IPS-20b (cell line): ENCODE results near the gene IRAK2.
"Not testable (repeated sequence)": the region's sequence is repeated elsewhere in the genome, so short reads cannot be mapped to it uniquely, and the experiment has no call there.

ENCODE experiments used
- H3K27ac ChIP-seq: one replicate; pipeline ENCODE4 v1.5.1; 2013; ENCODE audit warnings: low read length
- H3K27me3 ChIP-seq: 2 replicates; pipeline ENCODE4 v1.6.1; 2013; ENCODE audit warnings: mild to moderate bottlenecking, low read length, inconsistent platforms; ENCODE audit not compliant: insufficient read depth
- H3K36me3 ChIP-seq: 2 replicates; pipeline ENCODE4 v1.6.1; 2013; ENCODE audit warnings: low read depth, mild to moderate bottlenecking, inconsistent platforms, low read length, moderate library complexity; ENCODE audit not compliant: insufficient read depth
- H3K4me1 ChIP-seq: 2 replicates; pipeline ENCODE4 v1.6.1; 2013; ENCODE audit warnings: mild to moderate bottlenecking, control low read depth, inconsistent platforms, low read length, moderate library complexity; ENCODE audit not compliant: insufficient read depth
- H3K4me3 ChIP-seq: 2 replicates; pipeline ENCODE4 v1.5.1; 2013; ENCODE audit warnings: mild to moderate bottlenecking, low read length, inconsistent platforms
- H3K9ac ChIP-seq: 2 replicates; pipeline ENCODE4 v1.6.1; 2013; ENCODE audit warnings: low read depth, mild to moderate bottlenecking, inconsistent platforms, low read length, moderate library complexity
- H3K9me3 ChIP-seq: 2 replicates; pipeline ENCODE4 v1.6.1; 2013; ENCODE audit warnings: mild to moderate bottlenecking, low read depth, low read length, inconsistent platforms; ENCODE audit not compliant: insufficient read depth

The IRAK2 gene

DNA sequence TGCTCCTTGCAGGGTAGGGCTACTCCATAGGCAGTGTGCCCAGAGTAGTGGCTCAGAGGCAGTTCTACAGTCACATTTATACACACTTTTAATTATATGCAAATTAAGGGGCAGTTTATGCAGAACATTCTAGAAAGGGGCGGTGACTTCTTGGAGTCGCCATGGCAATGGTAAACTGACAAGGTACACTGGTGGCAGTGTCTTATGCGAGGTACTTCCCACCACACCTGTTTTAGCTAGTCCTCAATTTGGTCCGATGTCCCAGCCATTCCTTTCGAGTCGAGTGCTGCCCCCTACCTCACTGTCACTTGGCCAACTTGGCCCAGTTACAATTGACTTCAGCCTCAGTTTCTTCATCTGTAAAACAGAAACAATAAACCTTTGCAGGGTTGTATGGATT lies 3.8 kb upstream of the IRAK2 start:
- no peaks in the 10 kb centered on the region for H3K4me1 ChIP-seq
- no peaks in the 10 kb centered on the region; the same call in 1 of the 2 replicates for H3K27me3 ChIP-seq
- no peaks in the 10 kb centered on the region for H3K9me3 ChIP-seq
- no peak overlapping the region for H3K27ac ChIP-seq
- H3K9ac ChIP-seq: no peak overlapping the region
- no peaks in the 10 kb centered on the region for H3K36me3 ChIP-seq
- no peak overlapping the region for H3K4me3 ChIP-seq

DNA sequence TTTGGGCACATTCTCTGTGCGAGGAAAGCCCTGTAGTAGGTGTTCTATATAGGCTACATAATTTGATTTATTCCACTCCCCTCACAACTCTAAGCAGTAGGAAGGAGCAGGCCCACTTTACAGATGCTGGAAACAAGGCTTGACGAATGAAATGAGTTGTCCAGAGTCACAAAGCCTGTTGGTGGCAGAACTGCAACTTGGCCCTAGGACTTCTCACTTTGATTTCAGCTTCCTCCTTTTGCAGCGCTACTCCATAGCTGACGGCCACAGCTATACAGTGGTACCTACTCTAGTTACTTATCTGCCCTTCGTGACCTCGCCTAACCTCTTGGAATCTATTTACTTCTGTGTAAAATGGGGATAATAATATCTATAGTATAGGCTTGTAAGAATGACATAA lies 2.5 kb upstream of the IRAK2 start:
- Histone ChIP-seq H3K36me3 (no peaks in the 10 kb centered on the region), H3K9me3 (no peaks in the 10 kb centered on the region), H3K9ac (no peak overlapping the region), H3K27ac (no peak overlapping the region), H3K27me3 (no peaks in the 10 kb centered on the region; the same call in 1 of the 2 replicates), H3K4me1 (no peaks in the 10 kb centered on the region), H3K4me3 (no peak overlapping the region)

DNA sequence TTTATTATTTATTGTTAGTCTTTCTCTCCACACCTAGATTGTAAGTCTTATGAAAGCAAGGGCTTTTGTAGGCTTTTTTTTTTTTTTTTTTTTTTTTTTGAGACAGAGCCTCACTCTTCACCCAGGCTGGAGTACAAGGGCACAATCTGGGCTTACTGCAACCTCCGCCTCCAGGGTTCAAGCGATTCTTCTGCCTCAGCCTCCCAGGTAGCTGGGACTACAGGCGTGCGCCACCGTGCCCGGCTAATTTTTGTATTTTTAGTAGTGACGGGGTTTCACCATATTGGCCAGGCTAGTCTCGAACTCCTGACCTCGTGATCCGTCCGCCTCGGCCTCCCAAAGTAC lies 546 bp upstream of the IRAK2 start:
- H3K27ac ChIP-seq, H3K4me3 ChIP-seq: not testable (repeated sequence)

GRCh38 chr3:10166213-10166604 lies 1.5 kb downstream of the IRAK2 start:
- Histone ChIP-seq H3K4me1 (no peaks in the 10 kb centered on the region), H3K27me3 (no peaks in the 10 kb centered on the region; the same call in 1 of the 2 replicates), H3K9me3 (peaks cover 12% of the 10 kb centered on the region), H3K27ac (no peak overlapping the region), H3K9ac (no peak overlapping the region), H3K4me3 (no peak overlapping the region), H3K36me3 (no peaks in the 10 kb centered on the region)

More for the DNA sequence above, 546 bp upstream of the IRAK2 start:
- H3K27me3 ChIP-seq, H3K9me3 ChIP-seq, H3K36me3 ChIP-seq, H3K4me1 ChIP-seq, H3K9ac ChIP-seq: not testable (repeated sequence)

DNA sequence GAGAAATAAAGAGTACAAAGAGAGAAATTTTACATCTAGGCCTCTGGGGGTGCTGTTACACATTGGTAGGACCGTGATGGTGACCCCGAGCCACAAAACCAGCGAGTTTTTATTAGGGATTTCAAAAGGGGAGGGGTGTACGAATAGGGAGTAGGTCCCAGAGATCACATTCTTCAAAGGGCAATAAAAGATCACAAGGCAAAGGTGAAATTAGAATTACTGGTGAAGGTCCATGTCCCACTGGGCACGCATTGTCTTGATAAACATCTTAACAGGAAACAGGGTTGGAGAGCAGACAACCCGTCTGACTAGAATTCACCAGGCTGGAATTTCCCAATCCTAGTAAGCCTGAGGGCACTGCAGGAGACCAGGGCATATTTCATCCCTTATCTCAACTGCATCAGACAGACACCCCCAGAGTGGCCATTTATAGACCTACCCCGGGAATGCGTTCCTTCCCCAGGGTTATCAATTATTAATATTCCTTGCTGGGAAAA lies 4.3 kb downstream of the IRAK2 start:
- H3K27ac ChIP-seq: no peak overlapping the region

GRCh38 chr3:10170915-10171478 lies 6.3 kb downstream of the IRAK2 start:
- Histone ChIP-seq H3K27ac (no peak overlapping the region), H3K27me3 (no peaks in the 10 kb centered on the region), H3K4me1 (no peaks in the 10 kb centered on the region), H3K9me3 (peaks cover 12% of the 10 kb centered on the region), H3K36me3 (no peaks in the 10 kb centered on the region), H3K4me3 (no peak overlapping the region), H3K9ac (no peak overlapping the region)

More for the DNA sequence above, 4.3 kb downstream of the IRAK2 start:
- no peaks in the 10 kb centered on the region for H3K36me3 ChIP-seq
- H3K9me3 ChIP-seq: peaks cover 12% of the 10 kb centered on the region
- no peaks in the 10 kb centered on the region; the same call in 1 of the 2 replicates for H3K27me3 ChIP-seq
- no peak overlapping the region for H3K4me3 ChIP-seq
- H3K4me1 ChIP-seq: no peaks in the 10 kb centered on the region
- H3K9ac ChIP-seq: no peak overlapping the region

DNA sequence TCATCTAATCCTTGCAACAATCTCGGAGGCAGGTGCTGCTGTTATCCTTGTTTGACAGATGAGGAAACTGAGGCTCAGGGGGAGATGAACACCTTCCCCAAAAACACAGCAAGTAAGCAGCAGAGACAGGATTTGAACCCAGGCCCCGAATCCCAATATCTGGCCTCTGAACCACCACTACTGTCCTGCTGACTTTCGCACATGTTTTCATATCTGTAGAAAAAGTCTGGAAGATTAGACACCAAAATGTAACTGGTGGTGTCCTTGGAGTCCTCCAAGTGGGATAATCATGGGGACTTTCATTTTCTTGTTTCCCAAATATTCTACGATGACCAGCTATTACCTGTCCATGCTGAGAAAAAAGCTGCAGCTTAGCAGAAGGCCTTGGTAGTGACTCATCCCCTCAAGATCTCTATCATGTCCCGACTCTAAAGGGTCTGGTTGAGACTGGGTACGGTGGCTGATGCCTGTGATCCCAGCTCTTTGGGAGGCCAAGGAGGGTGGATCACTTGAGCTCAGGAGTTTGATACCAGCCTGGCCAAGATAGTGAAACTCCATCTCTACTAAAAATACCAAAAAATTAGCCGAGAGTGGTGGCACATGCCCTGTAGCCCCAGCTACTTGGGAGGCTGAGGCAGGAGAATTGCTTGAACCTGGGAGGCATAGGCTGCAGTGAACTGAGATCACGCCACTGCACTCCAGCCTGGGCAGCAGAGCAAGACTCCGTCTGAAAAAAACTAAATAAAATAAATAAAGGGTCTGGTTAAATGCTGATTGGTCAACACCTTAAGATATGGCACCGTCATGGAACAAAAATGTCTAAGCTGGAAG lies 8.6 kb downstream of the IRAK2 start:
- Histone ChIP-seq H3K4me1 (no peaks in the 10 kb centered on the region), H3K27me3 (no peaks in the 10 kb centered on the region), H3K9ac (no peak overlapping the region), H3K4me3 (no peak overlapping the region), H3K36me3 (no peaks in the 10 kb centered on the region), H3K9me3 (peaks cover 11% of the 10 kb centered on the region), H3K27ac (no peak overlapping the region)

- Histone ChIP-seq H3K4me1 (no peaks in the 10 kb centered on the region), H3K27me3 (no peaks in the 10 kb centered on the region), H3K9ac (no peak overlapping the region), H3K27ac (no peak overlapping the region), H3K36me3 (no peaks in the 10 kb centered on the region), H3K4me3 (no peak overlapping the region), H3K9me3 (peaks cover 5% of the 10 kb centered on the region; the same call in 1 of the 2 replicates)
Observed at GRCh38 chr3:10173926-10174435, 9.3 kb downstream of the IRAK2 start.

DNA sequence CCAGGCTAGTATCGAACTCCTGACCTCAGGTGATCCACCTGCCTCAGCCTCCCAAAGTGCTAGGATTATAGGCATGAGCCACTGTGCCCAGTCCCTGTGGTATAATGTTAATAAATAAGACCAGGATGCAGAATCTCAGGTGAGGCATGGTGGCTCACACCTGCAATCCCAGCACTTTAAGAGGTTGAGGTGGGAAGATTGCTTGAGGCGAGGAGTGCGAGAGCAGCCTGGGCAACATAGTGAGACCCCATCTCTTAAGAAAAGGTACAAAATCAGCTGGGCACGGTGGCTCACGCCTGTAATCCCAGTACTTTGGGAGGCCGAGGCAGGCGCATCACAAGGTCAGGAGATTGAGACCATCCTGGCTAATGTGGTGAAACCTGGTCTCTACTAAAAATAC lies 10.6 kb downstream of the IRAK2 start:
- not testable (repeated sequence) for H3K9me3 ChIP-seq, H3K9ac ChIP-seq, H3K27ac ChIP-seq, H3K4me1 ChIP-seq, H3K36me3 ChIP-seq, H3K4me3 ChIP-seq, H3K27me3 ChIP-seq

DNA sequence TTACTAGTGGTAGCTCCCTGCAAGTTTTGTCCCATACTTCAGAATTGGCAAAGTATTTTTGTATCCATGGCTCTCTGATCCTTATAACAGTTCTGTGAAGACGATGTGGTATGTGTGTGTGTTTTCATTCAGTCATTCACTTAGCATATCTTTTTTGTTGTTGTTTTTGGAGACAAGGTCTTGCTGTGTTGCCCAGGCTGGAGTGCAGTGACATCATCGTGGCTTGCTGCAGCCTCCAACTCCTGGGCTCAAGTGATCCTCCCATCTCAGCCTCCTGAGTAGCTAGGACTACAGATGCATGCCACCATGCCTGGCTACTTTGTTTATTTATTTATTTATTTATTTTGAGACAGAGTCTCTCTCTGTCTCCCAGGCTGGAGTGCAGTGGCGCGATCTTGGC lies 11.4 kb downstream of the IRAK2 start:
- H3K4me1 ChIP-seq, H3K36me3 ChIP-seq, H3K9ac ChIP-seq, H3K27me3 ChIP-seq, H3K4me3 ChIP-seq, H3K27ac ChIP-seq, H3K9me3 ChIP-seq: not testable (repeated sequence)

- H3K4me1 ChIP-seq: no peaks in the 10 kb centered on the region
- no peaks in the 10 kb centered on the region for H3K36me3 ChIP-seq
- no peak overlapping the region for H3K9ac ChIP-seq
- H3K9me3 ChIP-seq: no peaks in the 10 kb centered on the region
- no peak overlapping the region for H3K27ac ChIP-seq
- no peaks in the 10 kb centered on the region for H3K27me3 ChIP-seq
- no peak overlapping the region for H3K4me3 ChIP-seq
Observed at GRCh38 chr3:10177737-10178136, 13.0 kb downstream of the IRAK2 start.

DNA sequence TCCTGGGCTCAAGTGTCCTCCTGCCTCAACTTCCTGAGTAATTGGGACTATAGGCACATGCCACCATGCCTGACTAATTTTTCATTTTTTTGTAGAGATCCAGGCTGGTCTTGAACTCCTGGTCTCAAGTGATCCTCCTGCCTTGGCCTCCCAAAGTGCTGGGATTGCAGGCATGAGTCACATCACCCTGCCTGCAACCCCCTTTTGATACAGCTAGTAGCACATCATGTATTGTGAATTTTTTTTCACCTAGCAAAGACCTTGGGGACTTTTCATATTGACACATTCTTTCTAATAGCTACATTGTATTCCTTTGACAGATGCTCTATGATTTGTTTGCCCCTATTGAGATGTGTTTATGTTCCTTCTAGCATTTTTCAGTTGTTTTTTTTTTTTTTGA lies 14.2 kb downstream of the IRAK2 start:
- Histone ChIP-seq H3K4me1 (no peaks in the 10 kb centered on the region), H3K27ac (no peak overlapping the region), H3K9me3 (no peaks in the 10 kb centered on the region), H3K4me3 (no peak overlapping the region), H3K36me3 (no peaks in the 10 kb centered on the region), H3K27me3 (no peaks in the 10 kb centered on the region), H3K9ac (no peak overlapping the region)
